Measurements from ENCODE around the gene FUT1.

DNA sequence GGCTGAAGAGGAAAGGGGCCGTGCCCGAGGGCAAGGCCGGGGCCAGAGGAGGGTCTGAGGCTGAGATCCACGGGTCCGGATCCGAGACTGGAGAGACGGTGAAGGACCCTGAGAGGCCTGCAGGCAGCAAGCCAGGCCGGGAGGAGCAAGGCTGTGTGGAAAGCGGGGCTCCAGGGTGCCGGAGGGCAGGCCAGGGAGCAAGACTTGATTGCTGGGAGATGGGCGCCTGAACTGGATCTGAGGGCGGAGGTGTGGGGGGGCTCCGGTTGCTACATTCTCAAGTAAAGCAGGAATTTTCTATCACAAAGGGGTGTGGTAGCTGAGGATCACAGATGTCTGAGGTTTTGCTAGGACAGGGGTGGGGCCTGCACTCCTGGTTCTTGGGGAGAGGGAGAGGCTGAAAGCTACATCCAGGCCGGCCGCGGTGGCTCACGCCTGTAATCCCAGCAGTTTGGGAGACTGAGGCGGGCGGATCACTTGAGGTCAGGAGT, 36.7 kb downstream of the FUT1 start:
- TF ChIP-seq, protein P1, sequence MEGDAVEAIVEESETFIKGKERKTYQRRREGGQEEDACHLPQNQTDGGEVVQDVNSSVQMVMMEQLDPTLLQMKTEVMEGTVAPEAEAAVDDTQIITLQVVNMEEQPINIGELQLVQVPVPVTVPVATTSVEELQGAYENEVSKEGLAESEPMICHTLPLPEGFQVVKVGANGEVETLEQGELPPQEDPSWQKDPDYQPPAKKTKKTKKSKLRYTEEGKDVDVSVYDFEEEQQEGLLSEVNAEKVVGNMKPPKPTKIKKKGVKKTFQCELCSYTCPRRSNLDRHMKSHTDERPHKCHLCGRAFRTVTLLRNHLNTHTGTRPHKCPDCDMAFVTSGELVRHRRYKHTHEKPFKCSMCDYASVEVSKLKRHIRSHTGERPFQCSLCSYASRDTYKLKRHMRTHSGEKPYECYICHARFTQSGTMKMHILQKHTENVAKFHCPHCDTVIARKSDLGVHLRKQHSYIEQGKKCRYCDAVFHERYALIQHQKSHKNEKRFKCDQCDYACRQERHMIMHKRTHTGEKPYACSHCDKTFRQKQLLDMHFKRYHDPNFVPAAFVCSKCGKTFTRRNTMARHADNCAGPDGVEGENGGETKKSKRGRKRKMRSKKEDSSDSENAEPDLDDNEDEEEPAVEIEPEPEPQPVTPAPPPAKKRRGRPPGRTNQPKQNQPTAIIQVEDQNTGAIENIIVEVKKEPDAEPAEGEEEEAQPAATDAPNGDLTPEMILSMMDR (IDR thresholded peaks at IDR 0.05; ENCODE audit: low read length) = no peak
- no peak for TF ChIP-seq EZH2 (optimal IDR thresholded peaks at IDR 0.05; ENCODE audit: low read depth, low read length)
